GM19043 (cell line): ENCODE data around the gene GALNT11.
"Not testable (repeated sequence)": the region's sequence is repeated elsewhere in the genome, so short reads cannot be mapped to it uniquely, and the experiment has no call there.

ENCODE experiments used
- ATAC-seq: cut with Tn5 transposase; IDR thresholded peaks from one replicate; pipeline ENCODE4 v1.9.1; 2021; ENCODE audit warnings: low read depth; ENCODE audit not compliant: unreplicated experiment

Gene GALNT11

DNA sequence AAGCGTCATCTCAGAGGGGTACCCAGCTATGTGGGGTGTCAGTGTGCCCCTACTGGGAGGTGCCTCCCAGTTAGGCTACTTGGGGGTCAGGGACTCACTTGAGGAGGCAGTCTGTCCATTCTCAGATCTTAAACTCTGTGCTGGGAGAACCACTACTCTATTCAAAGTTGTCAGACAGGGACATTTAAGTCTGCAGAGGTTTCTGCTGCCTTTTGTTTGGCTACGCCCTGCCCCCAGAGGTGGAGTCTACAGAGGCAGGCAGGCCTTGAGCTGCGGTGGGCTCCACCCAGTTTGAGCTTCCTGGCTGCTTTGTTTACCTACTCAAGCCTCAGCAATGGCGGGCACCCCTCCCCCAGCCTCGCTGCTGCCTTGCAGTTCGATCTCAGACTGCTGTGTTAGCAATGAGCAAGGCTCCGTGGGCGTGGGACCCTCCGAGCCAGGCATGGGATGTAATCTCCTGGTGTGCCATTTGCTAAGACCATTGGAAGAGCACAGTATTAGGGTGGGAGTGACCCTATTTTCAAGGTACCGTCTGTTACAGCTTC is 40.4 kb downstream of the GALNT11 start:
- ATAC-seq, result not testable (repeated sequence)

DNA sequence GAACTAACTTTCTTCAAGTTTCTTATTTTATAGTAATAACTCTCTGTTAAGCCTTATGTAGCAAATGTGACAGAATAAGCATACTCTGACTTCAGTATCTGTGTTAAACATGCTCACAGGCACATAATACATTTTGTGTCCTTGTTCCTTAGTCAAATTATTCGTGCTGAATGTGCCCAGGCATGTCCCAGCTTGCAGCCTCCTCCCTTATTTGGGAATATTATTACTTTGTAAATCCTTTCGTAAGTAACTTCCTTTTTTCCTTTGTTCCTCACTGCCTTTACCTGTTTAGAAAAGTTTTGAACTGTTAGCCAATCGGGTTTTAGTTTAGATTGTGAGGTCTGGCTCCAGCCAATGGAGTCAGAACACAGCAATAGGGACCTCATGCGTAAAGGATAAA is 46.9 kb downstream of the GALNT11 start:
- no peak for ATAC-seq

DNA sequence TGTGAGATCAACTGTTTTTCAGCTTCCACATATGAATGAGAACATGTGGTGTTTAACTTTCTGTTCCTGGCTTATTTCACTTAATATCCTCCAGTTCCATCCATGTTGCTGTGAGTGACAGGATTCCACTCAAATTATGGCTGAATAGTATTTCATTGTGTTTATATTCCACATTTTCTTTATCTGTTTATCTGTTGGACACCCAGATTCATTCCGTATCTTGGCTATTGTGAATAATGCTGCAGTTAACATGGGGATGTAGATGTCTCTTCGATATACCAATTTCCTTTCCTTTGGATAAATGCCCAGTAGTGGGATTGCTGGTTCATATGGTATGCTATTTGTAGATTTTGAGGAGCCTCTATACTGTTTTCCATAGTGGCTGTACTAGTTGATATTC is 47.9 kb downstream of the GALNT11 start:
- ATAC-seq, result no peak

DNA sequence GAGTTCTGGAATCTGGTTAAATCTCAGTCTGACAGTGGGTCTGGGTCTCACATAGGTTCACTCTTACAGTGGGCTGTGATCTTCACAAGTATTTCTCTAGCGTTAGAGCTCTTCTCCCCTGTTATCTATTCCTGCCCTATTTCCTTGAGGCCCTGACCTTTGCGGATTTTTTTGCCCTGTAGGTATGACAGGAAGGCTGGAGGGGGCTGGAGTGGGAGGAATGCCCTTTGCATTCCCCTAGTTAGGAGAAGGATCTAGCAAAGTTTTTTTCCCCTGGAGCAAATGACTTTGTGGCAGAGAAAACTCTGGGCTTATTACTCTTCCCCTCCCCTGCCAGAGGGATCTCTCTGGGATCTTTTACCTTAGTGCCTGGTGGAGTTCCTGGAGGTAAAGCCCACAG is 49.2 kb downstream of the GALNT11 start:
- no peak for ATAC-seq

DNA sequence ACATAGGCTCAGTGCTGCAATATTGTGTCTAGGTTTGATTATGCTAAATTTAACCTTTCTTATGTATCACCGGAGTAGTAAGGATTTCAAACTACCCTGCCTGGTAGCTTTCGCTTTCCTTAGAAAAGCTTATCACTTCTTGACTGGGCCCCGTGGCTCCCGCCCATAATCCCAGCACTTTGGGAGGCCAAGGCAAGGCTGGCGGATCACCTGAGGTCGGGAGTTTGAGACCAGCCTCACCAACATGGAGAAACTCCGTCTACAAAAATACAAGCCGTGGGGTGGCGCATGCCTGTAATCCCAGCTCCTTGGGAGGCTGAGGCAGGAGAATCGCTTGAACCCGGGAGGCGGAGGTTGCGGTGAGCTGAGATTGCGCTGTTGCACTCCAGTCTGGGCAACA is 49.9 kb downstream of the GALNT11 start:
- not testable (repeated sequence) for ATAC-seq

DNA sequence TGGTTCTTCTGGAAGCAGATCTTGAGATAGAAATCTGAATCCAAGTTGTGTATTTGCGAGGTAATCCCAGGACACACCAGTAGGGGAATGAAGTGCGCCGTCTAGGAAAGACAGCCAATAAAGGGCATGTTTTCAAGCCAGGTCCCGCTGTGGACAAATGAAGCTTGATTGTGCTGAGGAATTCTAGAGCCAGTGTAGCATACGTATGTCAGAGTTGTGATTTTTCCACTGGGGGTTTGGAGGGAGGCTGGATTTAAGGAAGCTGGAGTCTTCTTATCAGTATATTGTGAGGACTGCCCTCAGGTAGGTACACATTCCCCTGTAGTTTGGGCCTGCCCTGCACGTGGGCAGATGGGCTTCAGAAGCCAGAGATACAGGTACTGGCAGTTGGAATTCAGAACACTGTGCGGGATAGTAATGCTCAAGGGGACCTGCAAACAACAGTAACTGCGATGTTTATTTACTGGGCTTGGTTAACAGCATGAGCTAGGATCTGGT is 50.9 kb downstream of the GALNT11 start:
- no peak for ATAC-seq

DNA sequence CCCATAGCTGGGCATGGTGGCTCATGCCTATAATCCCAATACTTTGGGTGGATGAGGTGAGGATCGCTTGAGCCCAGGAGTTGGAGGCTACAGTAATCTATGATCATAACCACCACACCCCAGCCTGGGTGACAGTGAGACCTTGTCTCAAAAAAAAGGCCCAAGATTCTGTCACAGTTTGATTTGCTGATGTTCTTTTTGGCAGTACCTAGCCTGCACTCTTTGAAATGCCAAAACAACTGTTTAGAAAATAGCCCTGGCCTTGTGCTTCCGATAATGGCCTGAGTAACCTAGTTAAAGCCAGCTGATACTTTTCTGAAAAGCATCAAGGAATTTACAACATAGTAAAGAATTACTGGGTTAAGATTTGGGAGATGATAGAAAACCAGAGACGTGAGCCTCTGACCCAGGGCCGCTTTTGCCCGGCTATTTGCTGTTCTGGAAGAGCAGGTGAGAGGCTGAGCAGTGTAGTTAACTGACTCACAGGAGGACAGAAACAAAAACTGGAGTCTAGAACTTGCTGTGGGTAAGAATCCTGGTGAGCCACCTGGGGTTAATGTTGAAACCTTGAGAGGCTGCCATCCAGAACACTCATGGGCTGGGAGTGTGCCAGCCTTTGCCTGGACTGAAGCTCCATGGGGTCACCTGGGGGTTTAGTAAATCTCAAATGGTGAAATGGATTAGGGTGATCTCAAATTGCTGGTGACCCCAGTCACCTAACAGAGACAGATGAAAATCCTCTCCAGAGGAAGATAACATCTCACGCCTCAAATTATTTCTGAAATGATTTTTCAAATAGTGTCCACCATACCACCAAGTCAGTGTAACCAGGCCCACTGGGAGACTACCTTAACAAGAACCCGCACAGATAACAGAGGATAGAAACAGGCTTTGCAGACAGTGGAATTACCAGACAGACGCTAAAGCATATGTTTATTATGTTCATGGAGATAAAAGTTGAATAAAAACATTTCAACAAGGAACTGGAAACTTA is 51.8 kb downstream of the GALNT11 start:
- ATAC-seq, result no peak

DNA sequence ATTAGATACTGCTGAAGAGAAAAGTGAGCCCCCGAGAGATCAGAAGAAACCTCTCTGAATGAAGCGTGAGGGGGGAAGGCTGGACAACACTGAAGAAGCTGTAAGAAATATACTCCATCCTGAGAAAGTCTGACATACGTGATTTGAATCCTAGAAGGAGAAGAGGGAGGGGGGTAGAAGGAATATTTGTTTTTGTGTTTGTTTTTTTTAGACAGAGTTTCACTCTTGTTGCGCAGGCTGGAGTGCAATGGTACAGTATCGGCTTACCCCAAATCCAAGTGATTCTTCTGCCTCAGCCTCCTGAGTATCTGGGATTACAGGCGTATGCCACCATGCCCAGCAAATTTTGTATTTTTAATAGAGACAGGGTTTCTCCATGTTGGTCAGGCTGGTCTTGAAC is 52.6 kb downstream of the GALNT11 start:
- ATAC-seq, result no peak

DNA sequence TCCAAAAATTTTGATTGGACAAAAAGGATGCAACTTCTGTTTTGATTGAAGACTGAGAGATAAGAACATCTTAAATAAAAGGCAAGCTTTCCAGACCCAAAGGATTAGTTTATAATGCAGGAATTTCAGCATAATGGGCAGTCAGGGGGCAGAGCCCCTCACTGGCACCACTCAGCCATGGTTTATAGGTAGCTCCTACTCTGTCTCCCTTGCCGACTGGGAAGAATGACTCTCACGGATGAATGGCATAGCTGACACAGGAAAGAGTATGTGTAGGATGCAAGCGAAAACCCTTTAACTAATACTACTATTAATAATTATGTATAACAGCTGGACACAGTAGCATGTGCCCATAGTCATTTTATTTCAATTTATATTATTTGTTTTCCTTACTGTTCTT is 53.3 kb downstream of the GALNT11 start:
- no peak for ATAC-seq

DNA sequence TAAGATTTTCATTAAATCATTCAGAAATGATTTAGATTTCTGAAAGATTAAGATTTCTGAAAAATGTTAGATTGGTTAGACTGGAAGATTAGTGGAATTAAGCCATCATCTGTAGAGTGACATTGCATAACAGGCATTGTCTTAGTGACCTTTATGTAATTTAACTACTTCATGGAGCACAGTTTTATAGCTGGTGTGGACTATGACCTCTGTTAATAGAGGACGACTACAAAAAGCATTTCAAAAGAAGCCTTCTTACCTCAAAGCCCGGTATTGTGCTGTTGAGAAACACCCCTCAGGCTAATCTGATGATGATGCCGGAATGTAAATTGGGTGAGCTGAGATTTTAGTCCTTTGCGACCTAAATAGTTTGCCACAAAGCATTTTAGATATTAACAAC is 55.6 kb downstream of the GALNT11 start:
- ATAC-seq, result no peak

DNA sequence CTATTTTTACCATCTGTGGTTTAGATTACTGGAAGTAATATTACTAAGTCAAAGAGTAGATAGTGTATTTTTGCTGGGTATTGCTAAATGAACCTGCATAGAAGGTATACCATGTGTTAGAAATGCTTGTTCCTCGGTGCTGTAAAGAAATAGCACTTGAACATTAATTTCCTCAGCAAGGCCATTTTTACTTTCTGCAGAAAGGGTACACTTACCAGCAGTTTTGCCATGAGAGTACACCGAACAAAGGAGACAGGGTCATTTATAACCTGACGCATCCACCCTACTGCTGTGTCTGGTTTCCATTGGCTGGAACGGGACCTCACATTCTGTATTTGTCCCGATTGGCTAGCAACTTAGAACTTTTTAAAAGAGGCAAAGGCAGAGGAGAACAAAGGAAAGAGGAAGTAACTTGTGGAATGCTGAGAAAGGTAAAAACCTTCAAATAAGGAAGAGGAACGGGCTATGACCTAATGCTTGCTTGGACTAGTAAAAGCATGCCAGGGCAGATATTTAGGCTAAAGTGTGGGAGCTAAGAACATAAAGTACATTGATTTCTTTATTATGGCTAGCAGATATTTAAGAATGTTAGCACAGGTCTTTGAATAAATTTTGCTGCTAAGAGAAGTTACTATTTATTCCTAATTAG is 56.7 kb downstream of the GALNT11 start:
- ATAC-seq, result not testable (repeated sequence)

DNA sequence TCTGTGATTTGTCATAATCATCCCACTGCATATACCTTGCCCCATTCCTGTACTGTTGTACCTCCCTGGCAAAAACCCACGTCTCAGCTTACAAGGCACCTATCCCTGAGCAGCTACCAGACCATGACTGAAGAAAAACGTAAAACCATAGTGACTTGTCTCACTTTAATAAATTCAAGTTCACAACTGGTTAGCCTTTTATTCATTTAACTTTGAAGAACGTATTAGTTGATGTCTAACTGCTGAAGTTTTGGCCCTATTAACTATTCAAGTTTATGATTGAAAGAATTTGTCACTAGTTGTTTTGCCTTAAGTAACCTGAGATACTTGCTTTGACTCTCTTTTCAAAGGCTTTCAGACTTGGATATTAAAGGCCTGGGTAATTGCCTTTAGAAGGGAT is 59.7 kb downstream of the GALNT11 start:
- ATAC-seq, result no peak

DNA sequence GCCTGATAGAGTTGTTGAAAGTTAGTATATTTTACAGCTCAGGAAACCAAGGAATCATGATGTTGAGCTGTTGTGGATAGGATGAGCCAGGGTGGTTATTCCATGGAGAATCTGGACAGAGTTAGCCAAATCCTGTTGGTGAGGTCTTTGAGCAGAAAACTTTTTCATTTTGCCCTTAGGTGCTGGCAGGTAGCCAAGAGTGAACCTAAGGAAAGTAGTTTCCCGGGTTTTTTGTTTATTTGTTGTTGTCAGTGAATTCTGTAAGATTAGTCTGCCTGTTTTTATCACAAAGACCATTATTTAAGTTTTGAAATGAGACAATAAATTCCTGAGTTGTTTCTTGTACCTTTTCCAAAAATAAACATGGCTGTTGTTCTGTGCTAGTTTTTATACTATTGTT is 61.0 kb downstream of the GALNT11 start:
- no peak for ATAC-seq

DNA sequence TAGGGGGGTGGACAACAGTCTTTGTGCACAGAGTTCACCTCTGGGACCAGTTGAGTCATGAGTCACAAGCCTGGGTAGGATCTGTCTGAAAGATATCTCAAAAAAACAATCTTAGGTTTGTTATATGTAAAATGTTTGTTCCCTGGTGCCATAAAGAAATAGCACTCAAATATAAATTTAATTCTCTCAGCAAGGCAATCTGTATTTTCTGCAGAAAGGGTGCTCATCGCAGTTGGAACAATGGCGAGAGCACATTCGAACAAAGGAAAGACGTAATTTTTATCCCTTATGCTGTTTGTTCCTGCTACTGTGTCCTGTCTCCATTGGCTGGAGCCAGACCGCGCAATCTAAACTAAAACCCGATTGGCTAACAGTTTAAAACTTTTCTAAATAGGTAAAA is 63.7 kb downstream of the GALNT11 start:
- ATAC-seq, result no peak

DNA sequence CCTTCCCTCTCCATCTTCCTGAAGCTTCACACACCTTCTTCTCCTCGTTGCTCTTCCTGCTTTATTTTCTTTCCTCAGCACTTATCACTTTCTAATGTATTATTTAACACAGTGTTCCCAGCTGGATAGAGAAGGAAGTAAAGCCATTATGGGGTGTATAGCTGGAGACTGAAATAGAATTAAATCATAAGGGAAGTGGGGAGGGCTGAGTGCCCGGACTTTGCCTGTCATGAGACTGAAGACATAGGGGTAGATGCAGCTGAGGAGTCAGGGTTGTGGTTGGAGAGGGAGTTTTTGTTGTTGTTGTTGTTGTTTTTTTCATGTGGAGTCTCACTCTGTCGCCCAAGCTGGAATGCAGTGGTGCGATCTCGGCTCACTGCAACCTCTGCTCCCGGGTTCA is 65.3 kb downstream of the GALNT11 start:
- ATAC-seq, result no peak

DNA sequence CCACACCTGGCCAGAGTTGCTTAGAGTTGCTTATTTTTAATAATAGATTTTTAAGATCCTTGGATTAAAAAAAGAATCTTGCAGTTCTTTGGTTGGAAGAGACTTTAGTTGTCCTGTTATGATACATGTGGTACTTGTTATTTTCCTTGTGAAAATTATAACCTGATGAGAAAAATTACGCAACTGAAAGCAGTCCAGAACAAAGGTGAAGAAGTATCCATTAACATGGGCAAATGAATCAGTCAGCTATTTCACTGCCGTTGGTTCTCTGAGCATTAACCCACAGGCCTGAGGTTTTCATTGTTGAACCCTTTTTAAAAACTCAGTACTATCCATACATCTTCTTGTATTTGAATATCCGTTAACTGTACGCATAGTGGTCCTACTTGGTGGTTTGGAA is 68.2 kb downstream of the GALNT11 start:
- ATAC-seq, result no peak

DNA sequence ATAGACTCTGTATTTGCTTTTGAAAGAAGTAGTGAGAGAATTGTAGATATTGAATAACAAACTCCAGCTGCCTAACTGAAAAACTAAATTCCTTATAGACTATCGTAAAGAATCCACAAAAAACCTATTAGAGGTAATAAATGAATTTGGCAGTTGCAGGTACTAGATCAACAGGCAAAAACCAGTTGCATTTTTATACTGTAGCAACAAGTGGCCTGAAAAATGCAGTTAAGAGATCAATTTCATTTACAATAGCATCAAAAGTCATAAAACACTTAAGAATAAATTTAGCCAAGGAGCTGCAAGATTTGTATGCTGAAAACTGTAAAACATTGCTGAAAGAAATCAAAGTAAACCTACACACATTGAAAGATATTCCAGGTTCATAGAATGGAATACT is 70.3 kb downstream of the GALNT11 start:
- no peak for ATAC-seq

DNA sequence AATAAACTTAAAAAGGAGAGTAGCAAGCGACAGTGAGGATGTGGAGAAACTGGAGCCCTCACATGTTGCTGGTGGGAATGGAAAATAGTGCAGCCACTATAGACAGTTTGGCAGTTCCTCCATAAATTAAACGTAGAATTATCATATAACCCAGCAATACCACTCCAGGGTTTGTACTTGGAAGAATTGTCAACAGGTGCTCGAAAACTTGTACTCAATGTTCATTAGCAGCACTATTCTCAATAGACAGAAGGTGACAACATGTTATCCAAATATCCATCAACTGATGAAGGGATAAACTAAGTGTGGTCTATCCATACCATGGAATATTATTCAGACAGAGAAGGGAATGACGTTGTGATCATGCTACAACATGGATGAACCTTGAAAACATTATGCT is 71.9 kb downstream of the GALNT11 start:
- no peak for ATAC-seq

DNA sequence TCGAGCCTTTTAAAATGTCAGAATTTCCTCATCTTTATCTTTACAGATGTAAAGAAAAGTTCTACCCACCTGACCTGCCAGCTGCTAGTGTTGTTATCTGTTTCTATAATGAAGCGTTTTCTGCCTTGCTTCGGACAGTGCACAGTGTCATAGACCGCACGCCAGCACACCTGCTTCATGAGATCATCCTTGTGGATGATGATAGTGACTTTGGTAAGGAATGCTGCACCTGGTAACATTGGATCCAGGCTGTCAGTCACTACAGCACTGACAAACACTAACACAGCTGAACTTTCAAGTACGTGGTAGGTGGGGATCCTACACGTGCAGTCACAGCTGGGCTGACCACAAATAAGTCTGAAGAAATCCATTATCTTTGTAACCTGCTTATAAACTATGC is 77.6 kb downstream of the GALNT11 start:
- ATAC-seq, result no peak

DNA sequence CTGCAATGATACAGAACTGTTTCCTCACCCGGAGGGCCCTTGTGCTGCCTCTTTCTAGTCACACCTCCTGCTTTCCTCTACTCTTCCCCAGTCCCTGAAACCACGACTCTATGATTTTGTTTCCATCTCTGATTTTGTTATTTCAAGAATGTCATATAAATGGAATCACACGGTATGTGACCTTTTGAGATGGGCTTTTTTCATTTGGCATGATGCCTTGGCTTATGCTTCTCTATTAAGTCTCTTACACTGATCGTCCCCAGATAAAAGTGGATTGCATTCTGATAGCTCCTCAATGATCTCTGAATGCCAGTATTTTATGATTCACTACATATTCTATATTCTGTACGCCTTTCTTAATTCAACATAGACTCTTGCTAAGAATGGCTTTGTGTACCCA is 78.2 kb downstream of the GALNT11 start:
- no peak for ATAC-seq

DNA sequence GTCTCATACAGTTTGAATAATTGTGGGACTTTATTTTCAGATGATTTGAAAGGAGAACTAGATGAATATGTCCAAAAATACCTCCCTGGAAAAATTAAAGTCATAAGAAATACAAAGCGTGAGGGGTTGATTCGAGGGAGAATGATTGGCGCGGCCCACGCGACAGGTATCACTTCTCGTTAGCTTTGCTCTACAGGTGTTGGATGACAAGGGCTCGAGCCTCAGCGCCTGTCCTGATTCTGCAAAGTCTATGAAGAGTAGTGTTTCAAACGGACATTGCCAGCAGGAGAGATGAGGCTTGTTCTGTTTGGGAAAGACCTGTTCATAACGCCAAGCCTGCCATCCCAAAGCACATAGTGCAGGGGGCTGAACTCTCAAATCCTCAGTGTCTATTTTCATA is 79.7 kb downstream of the GALNT11 start:
- no peak for ATAC-seq

DNA sequence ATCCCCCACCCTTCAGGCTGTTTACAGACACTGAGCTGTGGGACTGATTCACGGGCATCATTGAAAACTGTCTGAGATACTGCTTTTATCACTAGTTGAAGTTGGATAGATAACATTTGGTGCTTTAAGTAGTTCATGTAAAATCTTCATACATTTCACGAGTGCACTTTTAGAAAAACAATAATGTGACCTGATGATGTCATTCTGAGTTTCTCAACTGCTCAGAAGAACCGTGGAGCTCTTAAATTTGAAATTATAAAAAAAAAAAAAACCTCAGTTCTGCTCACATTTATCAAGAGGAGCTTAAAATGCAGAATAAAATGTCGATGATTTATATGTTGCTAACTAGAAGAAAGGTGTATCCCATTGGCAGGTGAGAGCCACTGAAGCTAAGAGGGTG is 81.5 kb downstream of the GALNT11 start:
- ATAC-seq, result no peak
